Stimulated activated CD4-positive, alpha-beta T cell treated with anti-CD3 and anti-CD28 coated beads, Interleukin-4, amount 100 ng/mL, for 1 hour (primary cell): Measurements from ENCODE around the gene ZHX3.

Experiments used
- DNase-seq: peaks from one replicate; pipeline ENCODE4 v3.0.0-alpha.2; 2020

Gene ZHX3, protein sequence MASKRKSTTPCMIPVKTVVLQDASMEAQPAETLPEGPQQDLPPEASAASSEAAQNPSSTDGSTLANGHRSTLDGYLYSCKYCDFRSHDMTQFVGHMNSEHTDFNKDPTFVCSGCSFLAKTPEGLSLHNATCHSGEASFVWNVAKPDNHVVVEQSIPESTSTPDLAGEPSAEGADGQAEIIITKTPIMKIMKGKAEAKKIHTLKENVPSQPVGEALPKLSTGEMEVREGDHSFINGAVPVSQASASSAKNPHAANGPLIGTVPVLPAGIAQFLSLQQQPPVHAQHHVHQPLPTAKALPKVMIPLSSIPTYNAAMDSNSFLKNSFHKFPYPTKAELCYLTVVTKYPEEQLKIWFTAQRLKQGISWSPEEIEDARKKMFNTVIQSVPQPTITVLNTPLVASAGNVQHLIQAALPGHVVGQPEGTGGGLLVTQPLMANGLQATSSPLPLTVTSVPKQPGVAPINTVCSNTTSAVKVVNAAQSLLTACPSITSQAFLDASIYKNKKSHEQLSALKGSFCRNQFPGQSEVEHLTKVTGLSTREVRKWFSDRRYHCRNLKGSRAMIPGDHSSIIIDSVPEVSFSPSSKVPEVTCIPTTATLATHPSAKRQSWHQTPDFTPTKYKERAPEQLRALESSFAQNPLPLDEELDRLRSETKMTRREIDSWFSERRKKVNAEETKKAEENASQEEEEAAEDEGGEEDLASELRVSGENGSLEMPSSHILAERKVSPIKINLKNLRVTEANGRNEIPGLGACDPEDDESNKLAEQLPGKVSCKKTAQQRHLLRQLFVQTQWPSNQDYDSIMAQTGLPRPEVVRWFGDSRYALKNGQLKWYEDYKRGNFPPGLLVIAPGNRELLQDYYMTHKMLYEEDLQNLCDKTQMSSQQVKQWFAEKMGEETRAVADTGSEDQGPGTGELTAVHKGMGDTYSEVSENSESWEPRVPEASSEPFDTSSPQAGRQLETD

GRCh38 chr20:41317546-41318270, at the start of gene ZHX3:
TSS of gene ZHX3 (minus strand) at chr20:41317731. CDS start at chr20:41204916, 112,815 bp downstream.
- DNase-seq = peak; percentile 98

GRCh38 chr20:41367393-41367695, 49.8 kb upstream of the ZHX3 start:
- no peak for DNase-seq

GRCh38 chr20:41366546-41367392, 49.2 kb upstream of the ZHX3 start, which contains the start of gene EMILIN3:
TSS of gene EMILIN3 (minus strand) at chr20:41366818. CDS start at chr20:41366634, 184 bp downstream.
- DNase-seq = no peak

- DNase-seq = no peak
These were observed 48.4 kb upstream of the ZHX3 start for GRCh38 chr20:41365777-41366545.

DNA sequence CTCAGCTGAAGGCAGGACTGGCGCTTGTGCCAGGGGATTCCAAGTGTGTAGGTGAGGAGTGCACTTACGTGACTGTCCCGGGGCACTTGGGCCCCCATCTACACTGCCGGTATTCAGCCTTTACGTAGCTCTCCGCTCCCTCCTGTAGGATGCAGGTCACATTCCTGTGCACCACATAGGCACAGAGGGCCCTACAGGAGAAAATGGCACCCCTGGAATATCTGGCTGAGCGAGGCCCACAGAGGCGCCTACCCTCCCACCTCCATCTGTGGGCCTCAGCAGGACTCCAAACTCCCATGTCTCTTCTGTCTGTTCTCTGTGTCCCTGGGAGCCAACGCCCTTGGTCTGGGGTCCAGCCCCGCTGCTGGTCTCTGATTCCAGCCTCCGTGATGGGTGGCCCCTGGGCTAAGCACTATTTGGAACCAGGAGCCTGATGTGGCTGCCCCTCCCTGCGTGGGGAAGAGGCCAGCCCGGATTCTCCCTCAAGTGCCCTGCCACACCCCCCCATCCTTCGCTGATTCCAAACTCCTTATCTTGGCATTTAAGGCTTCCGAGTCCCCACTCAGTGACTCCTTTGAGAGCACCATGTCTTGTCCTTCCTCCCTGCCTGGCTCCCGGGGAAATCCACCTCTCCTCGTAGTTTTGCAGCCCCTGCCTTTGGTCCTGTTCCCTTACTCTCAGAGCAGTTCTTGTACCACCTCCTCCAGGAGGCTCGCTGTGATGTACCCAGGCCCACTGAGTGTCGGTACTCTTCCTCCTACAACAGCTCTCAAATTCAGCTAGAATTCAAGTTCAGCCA, 47.6 kb upstream of the ZHX3 start:
- DNase-seq = no peak

DNA sequence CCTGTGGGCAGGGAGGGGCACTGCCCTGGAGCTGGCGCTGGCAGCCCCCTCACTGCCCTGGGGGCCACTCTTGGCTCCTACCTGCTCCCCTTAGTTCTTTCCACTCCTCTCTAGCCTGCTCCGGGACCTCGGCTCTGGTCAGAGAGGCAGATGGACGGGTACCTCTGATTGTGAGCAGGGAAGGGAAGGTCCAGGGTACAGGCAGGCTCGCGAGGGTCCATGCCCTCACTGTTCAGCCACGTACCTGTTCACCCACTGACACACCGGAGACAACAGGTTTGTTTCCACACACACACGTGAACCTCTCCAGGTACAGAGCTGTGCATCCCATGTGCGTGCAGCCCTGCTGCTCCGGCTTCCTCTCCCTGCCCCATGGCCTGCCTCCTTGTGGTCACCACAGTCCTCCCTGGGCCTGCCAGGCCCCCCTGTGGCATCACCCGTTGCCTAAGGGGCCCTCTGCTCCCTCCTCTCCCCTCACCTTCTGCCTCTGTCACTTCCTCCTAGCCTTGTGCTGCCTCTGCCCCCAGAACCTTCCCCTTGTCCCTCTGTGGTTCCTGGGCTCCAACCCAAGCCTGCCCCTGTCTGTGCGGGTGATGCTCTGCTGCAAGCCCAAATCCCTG, 46.8 kb upstream of the ZHX3 start:
- DNase-seq = no peak

DNA sequence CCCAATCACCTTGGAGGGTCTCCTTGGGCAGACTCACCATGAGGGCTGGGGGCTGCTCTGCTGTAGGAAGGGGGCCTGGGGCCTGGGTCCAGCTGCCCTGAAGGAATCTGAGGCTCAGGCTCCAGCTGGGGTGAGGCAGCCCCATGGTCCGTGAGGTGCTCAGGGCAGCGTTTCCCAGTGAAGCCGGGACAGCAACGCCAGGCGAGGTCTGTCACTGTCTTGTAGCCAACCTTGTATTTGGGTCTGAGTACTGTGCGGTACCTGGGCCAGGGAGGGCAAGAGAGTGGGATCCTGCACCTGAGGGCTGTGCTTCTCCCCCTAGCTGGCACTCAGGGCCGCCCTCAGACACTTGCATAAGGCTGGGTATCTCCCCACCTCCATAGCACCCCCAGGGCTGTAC, 46.1 kb upstream of the ZHX3 start:
- no peak for DNase-seq

GRCh38 chr20:41362748-41363140, 45.2 kb upstream of the ZHX3 start:
- DNase-seq = no peak

DNA sequence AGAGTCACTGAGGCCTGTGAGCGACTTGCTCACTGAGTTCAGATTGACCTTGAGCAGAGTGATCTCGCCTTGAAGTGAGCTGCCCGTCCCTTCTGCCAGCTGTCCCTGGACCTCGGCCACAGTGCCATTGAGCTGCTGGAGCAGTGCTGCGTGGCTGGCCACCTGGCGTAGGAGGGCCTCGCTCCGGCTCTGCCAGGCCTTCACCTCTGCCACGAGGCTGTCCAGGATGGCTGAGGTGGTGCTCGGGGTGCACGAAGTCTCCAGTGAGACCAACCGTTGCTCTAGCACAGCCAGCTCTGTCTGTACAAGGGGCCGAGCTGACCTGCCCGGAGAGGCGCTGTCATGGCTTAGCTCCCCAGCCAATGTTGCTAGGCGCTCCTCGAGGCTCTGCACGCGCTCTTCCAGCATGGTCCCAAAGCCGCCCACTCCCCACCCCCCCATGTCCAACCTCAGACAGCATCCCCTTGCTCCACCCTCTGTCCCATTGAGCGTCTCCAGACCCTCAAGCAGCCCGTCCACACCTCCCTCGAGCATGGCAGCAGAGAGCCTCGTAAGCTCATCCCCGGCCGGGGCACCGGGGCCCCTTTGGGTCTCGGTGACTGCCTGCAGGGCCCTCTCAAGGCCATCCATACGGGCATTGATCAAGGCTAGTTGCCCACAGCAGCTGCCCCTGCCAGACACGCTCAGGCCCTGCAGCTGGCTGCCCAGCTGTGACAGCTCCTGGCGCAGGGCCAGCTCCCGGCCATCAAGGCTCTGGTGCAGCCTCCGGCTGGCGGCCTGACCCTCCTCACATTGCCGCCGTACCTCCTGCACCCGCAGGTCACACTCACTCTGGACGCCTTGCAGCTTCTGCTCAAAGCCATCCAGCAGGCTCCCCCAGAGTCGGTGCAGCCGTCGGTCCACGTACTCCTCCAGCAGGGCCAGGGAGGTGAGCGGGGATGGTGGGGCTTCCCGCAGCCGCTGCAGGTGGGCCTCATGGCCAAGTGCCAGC, 44.5 kb upstream of the ZHX3 start:
- DNase-seq = no peak

DNA sequence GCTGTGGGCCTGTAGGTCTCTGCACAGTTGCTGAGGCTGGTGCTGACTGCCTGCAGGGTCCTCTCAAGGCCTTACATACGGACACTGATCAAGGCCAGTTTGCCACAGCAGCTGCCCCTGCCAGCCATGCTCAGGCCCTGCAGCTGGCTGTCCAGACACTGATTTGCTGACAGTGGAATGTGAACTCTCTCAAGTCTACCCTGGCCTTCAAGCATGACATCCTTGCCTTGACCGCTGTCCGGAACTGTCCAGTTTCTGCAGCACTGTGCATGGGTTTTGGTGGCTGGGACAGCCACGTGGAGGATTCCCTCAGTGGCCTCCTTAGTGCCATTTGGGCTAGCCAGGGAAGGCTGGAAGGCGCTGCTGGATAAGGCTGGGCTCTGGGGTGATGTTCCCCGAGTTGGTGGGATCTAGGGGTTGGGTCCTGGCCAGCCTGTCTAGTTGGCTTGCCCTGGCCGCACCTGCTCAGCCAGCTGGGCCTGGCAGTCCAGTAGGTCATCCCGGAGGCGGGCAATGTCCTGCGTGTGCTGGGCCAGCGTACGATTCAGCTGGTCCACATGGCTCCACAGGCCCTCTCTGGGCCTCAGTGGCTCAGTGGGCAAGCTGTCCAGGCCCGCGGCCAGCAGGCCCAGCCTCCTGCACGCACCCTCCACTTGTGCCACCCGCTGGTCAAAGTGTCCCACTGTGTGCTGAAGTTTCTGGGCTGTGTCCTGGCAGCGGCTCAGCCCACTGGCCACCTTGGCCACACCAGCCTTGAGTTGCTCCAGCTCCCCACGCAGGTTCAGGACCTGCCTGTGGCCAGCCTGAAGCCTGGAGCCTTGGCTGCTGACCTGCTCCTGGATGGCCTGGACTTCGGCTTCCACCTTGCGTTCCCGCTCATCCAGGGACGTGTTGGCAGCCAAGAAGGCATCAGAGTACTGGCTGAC, 43.6 kb upstream of the ZHX3 start:
- DNase-seq = no peak

DNA sequence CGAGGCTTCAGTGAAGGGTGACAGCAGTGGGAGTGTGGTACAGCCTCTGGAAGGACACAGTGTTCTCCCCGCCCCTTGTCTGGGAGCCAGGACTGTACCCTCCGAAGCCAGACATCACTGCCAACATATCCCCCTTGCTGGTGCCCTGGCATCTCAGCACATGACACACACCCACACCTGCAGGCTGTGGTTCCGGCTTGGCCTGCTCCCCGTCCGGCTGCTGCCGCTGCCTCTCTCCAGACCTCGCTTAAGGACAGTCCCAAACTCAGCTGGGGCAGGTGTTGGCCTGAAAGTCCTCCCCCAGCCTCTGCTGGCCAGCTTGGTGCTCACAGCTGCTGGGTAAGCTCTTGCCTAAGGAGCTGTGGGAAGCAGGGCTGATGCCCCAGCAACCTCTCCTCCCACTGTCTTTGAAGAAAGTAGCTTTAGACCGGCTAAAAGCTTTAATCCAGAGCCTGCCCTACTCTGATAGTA, 42.0 kb upstream of the ZHX3 start:
- DNase-seq = no peak

DNA sequence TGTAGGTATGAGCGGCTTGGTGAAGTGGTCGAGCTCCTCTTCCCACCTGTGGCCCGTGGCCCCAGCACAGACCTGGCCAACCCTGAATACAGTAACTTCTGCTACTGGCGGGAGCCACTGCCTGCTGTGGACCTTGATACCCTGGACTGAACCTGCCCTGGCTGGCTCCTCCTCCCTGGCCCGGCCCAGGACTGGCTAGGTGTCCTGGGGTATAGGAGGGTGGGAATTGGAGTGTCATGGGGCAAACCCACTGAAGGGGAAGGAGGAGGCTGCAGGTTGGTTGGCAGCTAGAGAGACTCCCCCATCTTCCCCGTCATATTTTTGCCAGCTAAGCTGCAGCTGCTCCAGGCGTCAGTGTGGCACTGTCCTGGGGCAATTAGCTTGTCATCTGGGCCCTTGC, 41.2 kb upstream of the ZHX3 start:
- no peak for DNase-seq

- DNase-seq = no peak
These were observed 40.7 kb upstream of the ZHX3 start for GRCh38 chr20:41358230-41358629.

- DNase-seq = no peak
These were observed 40.1 kb upstream of the ZHX3 start for GRCh38 chr20:41357424-41358163.

DNA sequence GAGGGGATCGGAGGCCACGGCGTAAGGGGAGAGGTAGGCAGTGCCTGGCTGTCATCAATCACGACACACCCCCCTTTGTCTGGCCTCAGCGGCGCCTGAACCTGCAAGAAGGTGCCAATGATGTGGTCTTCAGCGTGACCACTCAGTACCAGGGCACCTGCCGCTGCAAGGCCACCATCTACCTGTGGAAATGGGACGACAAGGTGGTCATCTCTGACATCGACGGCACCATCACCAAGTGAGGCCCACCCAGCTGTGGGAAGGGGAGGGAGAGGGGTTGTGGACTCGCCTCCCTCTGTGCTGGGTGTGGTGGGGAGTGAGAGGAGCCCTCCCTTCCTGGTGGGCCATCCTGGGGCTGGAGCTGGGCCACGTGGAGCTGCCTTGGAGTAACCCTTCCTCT, 39.4 kb upstream of the ZHX3 start:
- no peak for DNase-seq

DNA sequence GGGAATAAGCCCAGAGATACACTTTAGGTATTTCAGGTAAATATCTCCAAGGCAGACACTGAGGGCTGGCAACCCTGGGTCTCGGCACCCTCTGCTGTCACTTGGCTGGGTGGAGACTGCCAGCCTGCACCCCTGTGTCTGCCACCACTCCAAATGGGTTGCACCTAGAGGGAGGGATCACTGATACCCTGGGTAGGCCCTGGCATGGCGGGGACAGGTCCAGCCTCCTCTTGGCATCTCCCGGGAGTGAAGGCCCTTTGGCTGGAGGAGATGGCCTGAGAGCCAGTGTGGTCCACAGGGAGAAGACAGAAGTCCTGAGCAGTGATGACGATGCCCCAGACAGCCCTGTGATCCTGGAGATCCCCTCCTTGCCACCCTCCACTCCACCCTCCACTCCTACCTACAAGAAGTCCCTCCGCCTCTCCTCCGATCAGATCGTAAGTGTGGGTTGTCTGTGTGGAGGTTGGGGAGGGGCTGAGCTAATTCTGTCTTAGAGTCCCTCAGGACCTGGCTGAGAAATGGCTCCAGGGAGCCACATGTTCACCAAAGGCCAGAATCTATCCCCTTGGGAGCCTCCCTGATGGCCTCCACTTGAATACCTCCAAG, 38.2 kb upstream of the ZHX3 start:
- no peak for DNase-seq
